ENCODE data around the gene TPRX1.
"Not testable (repeated sequence)": the region's sequence is repeated elsewhere in the genome, so short reads cannot be mapped to it uniquely, and the experiment has no call there.

TPRX1 gene

GRCh38 chr19:47804451-47804850 lies at the start of gene TPRX1:
TPRX1 (minus strand) TSS chr19:47804551; CDS start chr19:47804539, 12 bp downstream.
- DNase-seq = not testable (repeated sequence)

- DNase-seq = no peak
Observed at GRCh38 chr19:47853003-47853402, 48.7 kb upstream of the TPRX1 start.

- no peak for DNase-seq
Observed at GRCh38 chr19:47848823-47849473, 44.6 kb upstream of the TPRX1 start.

GRCh38 chr19:47848425-47848822 lies 44.1 kb upstream of the TPRX1 start:
- no peak for DNase-seq

GRCh38 chr19:47842941-47843340 lies 38.6 kb upstream of the TPRX1 start:
- no peak for DNase-seq

GRCh38 chr19:47839913-47840312 lies 35.6 kb upstream of the TPRX1 start:
- no peak for DNase-seq

- DNase-seq = no peak
Observed at GRCh38 chr19:47839411-47839810, 35.1 kb upstream of the TPRX1 start.

- no peak for DNase-seq
Observed at GRCh38 chr19:47836038-47836437, 31.7 kb upstream of the TPRX1 start.

- no peak for DNase-seq
Observed at GRCh38 chr19:47832723-47833122, 28.4 kb upstream of the TPRX1 start.

GRCh38 chr19:47826800-47827199 lies 22.4 kb upstream of the TPRX1 start:
- no peak for DNase-seq

GRCh38 chr19:47824396-47824795 lies 20.0 kb upstream of the TPRX1 start:
- no peak for DNase-seq

GRCh38 chr19:47821460-47822020 lies 17.2 kb upstream of the TPRX1 start, which contains the start of gene CRX:
CRX (plus strand) TSS chr19:47821937; CDS start chr19:47834444, 12,507 bp downstream.
- no peak for DNase-seq

- DNase-seq = no peak
Observed at GRCh38 chr19:47820410-47820809, 16.1 kb upstream of the TPRX1 start.

- DNase-seq = no peak
Observed at GRCh38 chr19:47819858-47820257, 15.5 kb upstream of the TPRX1 start.

- not testable (repeated sequence) for DNase-seq
Observed at GRCh38 chr19:47818221-47818620, 13.9 kb upstream of the TPRX1 start.

- DNase-seq = not testable (repeated sequence)
Observed at GRCh38 chr19:47816270-47816669, 11.9 kb upstream of the TPRX1 start.

- DNase-seq = no peak
Observed at GRCh38 chr19:47813995-47814328, 9.6 kb upstream of the TPRX1 start.

- DNase-seq = peak; percentile 66
Observed at GRCh38 chr19:47813304-47813994, 9.1 kb upstream of the TPRX1 start.

GRCh38 chr19:47806435-47806834 lies 2.1 kb upstream of the TPRX1 start:
- no peak for DNase-seq

GRCh38 chr19:47805313-47805712 lies 962 bp upstream of the TPRX1 start:
- DNase-seq = no peak

- DNase-seq = not testable (repeated sequence)
Observed at GRCh38 chr19:47803671-47804070, 680 bp downstream of the TPRX1 start.

GRCh38 chr19:47803148-47803547 lies 1.2 kb downstream of the TPRX1 start:
- not testable (repeated sequence) for DNase-seq

- DNase-seq = no peak
Observed at GRCh38 chr19:47802521-47803043, 1.8 kb downstream of the TPRX1 start.

GRCh38 chr19:47801270-47801669 lies 3.1 kb downstream of the TPRX1 start:
- DNase-seq = no peak
